Fibroblast of skin of right quadriceps (primary cell): ENCODE data around the gene HMSD.
A peak's percentile ranks its signal among the peaks of the same experiment; 100 is the strongest.
"Not testable (repeated sequence)": the region's sequence is repeated elsewhere in the genome, so short reads cannot be mapped to it uniquely, and the experiment has no call there.

ENCODE experiments used
- DNase-seq: peaks from one replicate; pipeline ENCODE4 v3.0.0-alpha.2; 2013

The HMSD gene

GRCh38 chr18:63949068-63949737 lies at the start of gene HMSD:
Gene HMSD, plus strand, starts transcription at chr18:63949301. Its CDS starts 4,155 bp downstream, at chr18:63953456.
- DNase-seq: no peak

GRCh38 chr18:63903851-63904570 lies 45.1 kb upstream of the HMSD start:
- DNase-seq: no peak

- DNase-seq: no peak
These were observed 44.4 kb upstream of the HMSD start for GRCh38 chr18:63904694-63905093.

- no peak for DNase-seq
These were observed 43.7 kb upstream of the HMSD start for GRCh38 chr18:63905361-63905760.

- DNase-seq: no peak
These were observed 43.0 kb upstream of the HMSD start for GRCh38 chr18:63906056-63906455.

GRCh38 chr18:63907664-63908063 lies 41.4 kb upstream of the HMSD start, which contains the start of gene SERPINB10:
Gene SERPINB10, plus strand, starts transcription at chr18:63907958. Its CDS starts 7,553 bp downstream, at chr18:63915511.
- no peak for DNase-seq

- DNase-seq: no peak
These were observed 40.2 kb upstream of the HMSD start for GRCh38 chr18:63908858-63909257.

- no peak for DNase-seq
These were observed 39.2 kb upstream of the HMSD start for GRCh38 chr18:63909870-63910269.

GRCh38 chr18:63917817-63918216 lies 31.3 kb upstream of the HMSD start:
- DNase-seq: no peak

GRCh38 chr18:63922049-63922448 lies 27.1 kb upstream of the HMSD start:
- no peak for DNase-seq

- DNase-seq: peak; percentile 87
These were observed 24.6 kb upstream of the HMSD start for GRCh38 chr18:63924551-63924950.

- no peak for DNase-seq
These were observed 20.8 kb upstream of the HMSD start for GRCh38 chr18:63928331-63928730.

- DNase-seq: not testable (repeated sequence)
These were observed 19.7 kb upstream of the HMSD start for GRCh38 chr18:63929369-63929768.

- DNase-seq: no peak
These were observed 18.2 kb upstream of the HMSD start for GRCh38 chr18:63930773-63931354.

GRCh38 chr18:63936156-63936931 lies 12.8 kb upstream of the HMSD start:
- peak; percentile 70 for DNase-seq

GRCh38 chr18:63936932-63937393 lies 12.1 kb upstream of the HMSD start:
- no peak for DNase-seq

GRCh38 chr18:63940008-63940407 lies 9.1 kb upstream of the HMSD start:
- no peak for DNase-seq

GRCh38 chr18:63940543-63941050 lies 8.5 kb upstream of the HMSD start:
- DNase-seq: not testable (repeated sequence)

- DNase-seq: no peak
These were observed 1.9 kb upstream of the HMSD start for GRCh38 chr18:63947051-63947790.

GRCh38 chr18:63951302-63951705 lies 2.2 kb downstream of the HMSD start:
- DNase-seq: peak; percentile 63

GRCh38 chr18:63953811-63954210 lies 4.7 kb downstream of the HMSD start:
- peak; percentile 56 for DNase-seq

- peak; percentile 84 for DNase-seq
These were observed 7.7 kb downstream of the HMSD start for GRCh38 chr18:63956755-63957154.
